ENCODE results near the gene STUM.
A peak's percentile ranks its signal among the peaks of the same experiment; 100 is the strongest.
"Not testable (repeated sequence)": the region's sequence is repeated elsewhere in the genome, so short reads cannot be mapped to it uniquely, and the experiment has no call there.

Gene STUM

DNA sequence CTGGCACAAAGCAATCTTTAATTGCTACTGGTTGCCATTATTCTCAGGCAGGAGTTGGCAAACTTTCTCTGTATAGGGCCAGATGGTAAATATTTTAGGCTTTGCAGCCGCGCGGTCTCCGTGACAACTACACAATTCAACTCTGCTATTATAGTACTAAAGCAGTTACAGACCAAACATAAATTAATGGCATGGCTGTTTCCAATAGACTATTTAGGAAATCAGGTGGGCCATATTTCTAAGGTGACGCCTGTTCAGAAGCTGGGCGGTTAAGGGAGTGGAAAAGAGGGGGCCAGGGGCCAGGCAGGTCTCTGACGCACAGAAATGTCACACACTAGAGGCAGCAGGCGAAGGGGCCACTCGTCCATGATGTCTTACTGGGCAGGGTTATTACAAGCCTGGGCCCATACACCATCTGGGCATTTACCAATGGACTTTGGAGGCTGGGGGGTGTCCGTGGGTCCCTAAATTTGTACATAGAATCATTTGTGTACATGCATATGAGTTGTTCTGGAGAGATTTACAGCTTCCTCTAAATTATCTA lies 80.1 kb downstream of the STUM start:
- no peak for DNase-seq

DNA sequence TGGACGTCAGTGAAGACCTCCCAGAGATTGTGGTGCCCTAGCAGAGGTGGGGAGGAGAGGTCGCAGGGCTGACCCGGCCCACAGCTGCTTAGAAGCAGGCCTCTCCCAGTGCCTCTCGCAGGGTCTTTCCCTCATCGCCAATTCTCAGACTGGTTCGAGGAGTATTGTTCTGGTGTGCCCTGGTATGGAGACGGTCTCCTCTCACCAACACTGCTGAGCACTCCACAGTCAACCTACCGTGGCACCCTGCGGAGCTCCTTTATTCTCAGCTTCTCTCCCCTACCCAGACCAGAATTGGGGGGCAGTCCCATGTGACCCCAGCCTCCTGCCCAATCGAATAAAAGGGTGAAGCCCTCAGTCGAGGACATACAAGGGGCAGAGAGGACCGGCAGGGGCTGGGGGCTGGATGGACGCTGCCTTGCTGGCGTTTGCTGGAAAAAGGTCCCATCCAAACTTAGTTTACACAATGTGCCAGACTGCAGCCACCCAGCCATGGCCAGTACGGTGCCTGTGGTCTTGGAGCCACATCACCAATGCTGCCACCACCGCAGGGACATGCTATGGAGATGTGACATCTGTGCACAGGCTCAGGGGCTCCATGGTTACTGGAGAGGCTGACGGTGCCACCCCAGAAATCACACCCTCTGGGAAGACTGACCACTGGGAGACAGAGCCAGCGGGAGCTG lies 80.8 kb downstream of the STUM start:
- no peak for DNase-seq

DNA sequence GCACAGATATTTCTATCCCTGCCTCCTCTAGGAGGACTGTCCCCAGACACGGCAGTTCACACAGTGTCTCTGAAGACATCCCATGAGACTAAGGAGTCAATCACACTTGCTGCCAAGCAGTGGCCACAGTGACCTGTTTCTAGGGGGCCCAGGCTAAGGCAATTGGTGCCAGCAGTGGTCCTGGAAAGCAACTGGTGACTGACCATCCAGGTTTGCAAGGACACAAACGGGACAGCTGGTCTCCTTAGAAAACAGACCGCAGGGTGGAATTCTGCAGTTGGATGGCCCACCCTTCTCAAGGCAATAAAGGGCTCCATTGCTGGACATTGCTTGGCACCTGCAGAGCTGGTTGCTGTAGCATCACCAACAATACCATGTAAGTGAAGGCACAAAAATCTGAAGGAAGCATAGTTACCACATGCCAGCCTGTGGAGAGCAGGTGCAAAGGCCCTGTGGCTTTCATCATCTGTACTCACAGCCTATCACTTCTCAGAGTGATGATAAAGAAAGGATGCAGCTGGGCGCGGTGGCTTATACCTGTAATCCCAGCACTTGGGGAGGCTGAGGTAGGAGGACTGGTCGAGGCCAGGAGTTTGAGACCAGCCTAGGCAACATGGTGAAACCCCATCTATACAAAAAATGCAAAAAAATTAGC lies 81.5 kb downstream of the STUM start:
- no peak for DNase-seq

DNA sequence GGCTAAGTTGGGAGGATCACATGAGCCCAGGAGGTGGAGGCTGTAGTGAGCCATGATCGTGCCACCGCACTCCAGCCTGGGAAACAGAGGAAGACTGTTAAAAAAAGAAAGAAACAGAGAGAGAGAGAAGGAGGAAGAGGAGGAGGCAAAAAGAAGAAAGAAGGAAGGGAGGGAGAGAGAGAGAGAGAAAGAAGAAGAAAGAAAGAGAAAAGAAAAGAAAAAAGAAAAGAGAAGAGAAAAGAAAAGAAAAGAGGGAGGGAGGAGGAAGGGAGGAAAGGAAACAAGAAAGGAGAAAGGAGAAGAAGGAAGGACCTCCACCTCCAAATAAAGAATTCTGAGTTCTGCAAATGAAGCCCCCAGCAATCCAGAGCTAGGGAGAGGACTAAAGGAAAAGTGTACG lies 82.0 kb downstream of the STUM start:
- DNase-seq = no peak

DNA sequence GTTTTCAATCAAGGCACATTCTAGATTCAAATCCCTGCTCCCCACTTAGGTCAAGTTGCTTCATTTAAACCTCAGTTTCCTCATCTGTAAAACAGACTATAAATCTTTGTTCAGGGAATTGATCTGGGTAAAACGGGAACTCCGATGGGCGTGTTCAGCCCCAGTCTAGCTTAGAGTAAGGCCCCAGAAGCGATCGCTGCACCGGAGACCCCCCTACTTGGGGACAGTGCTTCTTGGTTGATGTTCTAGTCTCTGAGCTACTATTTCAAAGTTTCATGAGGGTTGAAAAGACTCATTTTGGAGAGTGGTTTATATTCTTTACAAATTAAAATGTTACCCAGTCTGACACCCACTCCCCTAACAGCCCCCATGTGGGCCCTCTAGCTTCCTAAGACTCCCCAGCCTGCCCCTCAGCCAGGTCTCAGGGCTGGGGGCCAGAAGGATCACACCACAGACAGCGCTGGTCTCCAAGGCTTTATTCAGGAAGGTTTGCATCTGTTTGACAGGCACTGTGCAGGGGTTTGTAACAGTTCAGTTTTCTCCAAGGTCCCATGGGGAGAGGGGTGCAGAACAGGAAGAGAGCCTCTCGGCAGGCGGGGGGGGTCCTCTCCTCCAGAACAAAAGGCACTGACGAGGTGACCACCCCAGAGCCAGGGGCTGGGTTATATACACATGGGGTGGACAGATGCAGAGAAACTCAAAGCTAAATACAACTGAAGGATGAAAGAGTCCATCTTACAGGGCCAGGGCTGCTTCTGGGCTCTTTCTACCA lies 82.9 kb downstream of the STUM start:
- no peak for DNase-seq

DNA sequence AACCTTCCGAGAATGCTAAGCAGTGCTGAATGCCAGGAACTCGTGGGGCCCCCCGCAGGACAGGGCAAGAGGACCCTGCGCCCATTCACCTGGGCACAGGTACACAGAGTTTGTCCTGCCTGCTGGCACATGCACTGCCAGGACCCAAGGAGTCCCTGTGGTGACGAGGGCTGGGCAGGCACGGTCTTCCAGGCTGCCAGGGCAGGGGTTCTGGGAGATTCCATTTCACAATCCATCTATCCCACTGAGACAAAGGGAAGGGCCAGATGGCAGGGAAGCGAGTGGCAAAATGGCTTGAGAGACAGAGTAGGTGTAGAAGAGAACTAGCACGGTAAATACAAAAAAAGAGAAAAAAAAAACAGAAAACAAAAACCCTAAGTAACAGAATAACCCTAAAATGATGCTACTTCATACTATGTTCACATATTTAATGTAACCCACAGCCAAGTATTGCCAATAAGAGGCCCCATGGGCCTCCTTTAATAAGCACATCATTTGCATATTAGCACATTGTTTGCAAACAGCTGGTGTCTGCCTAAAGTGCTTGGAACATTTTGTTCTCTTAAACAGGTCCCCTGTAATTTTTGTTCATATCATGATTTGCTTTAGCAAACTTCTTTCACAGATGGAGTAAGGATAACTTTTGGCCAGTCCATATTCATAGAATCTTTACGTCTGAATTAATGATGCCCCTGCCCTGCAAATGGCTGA lies 83.8 kb downstream of the STUM start:
- DNase-seq = no peak

DNA sequence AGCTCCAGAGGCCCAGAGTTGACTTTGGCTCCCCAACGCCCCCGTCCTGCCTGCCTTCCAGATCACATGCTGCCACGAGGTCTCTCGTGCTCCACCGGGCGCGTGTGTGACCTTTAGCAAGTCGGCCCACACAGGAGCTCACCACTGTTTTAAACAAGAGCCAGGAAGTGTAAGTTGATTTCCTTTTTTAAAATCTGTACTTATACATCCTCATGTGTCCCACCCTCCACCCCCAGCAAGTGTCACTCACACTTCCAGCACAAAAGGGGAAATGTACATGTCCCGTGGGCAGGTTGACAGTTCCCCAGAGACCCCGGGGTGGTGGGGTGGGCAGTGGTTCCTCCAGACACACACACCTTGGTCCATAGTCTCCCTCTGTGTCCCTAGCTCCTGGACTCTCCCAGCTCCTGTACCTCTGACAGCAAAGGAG lies 84.4 kb downstream of the STUM start:
- peak; percentile 71 for DNase-seq

DNA sequence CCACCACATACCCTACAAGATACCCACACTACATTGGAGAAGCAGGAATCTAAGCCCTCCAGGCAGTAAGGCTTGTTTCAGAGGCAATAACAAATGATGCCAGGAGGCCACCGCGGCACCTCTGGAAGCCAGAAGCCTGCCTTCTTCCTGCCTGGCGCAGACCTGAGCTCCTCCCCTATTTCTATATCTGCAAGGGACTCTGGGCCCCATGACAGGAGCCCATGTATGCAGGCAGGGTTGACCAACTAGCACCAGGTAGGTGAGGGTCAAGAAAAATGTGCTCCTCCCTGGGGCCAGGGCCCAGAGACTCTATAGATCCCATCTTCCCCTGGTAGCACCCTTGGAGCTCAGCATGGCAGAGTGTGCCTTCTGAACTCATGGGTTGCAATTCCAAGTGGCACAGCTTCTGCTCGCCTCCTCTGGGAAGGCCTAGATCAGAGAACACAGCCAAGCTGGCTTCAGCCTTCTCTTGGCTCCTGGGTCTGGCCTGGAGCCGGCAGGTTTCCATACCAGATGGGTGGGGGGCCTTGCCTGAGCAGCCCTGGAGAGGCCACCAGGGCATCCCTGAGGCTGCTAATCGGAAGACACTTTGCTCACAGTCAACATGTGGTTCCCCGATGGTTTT lies 85.1 kb downstream of the STUM start:
- DNase-seq = no peak

DNA sequence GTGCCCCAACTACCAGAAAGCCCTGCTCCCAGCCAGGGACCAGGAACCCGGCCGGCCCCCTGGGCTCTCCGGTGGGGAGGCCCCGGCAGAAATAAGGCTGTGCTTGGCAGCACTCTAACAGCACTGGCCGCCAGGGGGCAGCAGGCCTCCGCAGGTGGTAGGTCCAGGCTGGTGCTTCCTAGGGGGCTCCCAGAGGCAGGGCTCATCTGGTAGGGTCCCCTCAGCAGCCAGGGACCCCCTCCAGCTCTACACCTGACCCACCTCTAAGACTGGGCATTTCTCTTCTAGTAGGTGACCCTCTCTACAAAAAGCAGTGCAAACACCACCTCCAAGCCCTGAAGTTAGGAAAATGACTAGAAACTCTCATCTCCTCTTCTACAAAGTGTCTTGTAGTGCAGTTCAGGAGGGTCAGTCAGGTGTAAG lies 85.6 kb downstream of the STUM start:
- DNase-seq = peak; percentile 88

DNA sequence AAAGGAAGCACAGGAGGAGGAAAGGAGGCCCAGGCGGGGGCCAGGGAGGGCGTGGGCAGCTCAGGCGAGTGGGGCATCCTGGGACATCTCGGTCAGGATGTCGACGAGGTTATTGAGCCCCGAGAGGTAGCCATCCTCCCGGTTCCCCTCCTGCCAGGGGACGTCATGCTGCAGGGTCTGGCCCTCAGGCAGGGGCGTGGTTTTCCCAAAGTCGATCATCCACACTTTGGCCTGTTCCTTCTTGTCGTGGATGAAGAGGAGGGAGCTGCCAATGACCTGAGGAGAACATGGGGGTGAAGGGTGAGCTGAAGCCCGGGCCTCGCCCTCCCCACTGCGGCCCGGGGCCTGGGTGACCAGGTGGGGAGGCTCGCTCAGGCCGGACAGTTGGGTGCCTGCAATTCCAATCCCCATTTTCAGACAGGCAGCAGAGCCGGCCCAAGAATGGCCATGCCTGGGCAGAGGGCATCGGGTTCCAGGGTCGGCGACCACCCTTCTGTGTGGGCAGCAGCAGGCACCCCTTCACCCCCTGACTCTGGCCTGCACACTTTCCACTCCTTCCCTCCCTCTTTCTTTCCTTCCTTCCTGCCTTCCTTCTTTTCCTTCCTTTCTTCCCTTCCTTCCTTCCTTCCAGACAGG lies 86.2 kb downstream of the STUM start:
- DNase-seq = no peak

DNA sequence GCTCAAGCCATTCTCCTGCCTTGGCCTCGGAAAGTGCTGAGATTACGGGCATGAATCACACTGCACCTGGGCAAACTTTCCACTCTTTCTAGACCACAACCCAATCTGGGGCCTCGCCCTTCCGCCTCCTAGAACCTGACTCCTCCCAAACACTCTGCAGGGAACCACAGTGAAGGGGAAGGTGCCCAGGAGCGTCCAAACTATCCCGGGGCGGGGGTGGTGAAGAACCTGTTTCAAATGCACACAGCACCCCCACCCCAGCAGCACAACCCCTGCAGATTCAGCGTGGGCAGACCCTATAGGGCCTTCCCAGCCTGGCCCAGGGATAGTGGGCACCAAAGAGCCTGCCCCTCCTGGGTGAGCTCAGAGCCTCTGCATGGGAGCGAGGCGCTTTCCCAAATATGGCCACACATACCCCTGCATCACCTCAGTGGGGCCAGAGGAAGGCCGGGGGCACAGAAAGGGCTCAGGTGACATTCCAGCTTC lies 86.9 kb downstream of the STUM start:
- DNase-seq = peak; percentile 70

DNA sequence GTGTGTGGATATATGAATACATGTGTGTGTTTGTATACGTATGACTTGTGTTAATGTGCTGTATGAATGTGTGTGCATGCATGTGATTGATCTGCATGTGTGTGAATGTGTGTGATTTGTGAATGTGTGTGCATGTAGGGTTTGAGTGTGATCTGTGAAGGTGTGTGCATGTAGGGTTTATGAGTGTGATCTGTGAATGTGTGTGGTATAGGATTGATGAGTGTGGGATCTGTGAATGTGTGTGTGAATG lies 88.2 kb downstream of the STUM start:
- no peak for DNase-seq

DNA sequence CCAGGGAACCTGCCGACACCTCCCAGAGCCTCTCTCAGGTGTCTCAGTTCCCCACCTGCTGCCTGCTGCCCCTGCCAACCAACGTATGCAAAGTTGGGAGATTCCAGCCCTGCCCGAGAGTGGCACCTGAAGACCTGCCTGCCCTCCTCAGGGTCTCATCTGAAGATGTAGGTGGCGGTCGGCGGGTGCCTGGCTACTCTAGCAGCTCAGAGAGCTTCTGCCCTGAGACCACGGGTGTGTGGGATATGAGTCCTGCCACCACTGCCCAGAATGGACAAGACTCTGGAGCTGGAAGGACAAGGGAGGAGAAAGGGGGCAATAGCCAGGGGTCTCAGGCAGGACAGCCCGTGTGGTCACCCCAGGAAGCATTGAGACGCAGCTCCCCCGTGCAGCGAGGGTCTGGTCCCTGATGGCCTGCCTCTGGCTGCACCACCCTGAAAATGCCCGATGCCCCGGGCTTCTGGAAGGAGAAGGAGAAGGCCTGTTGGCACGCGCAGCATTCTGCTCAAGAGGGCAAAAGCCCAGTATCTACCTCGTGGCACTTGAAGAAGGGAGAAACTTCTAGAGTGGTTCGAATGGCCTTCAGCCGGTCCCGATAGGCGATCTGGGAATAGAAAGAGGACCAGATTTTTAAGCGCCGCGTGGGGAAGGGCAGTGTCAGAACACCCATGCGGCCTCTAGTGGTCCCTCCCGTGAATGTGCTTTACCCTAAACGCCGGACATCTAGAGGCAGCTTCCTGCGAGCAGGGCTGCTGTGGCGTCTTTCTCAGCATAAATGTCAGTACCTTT lies 88.8 kb downstream of the STUM start:
- DNase-seq = peak; percentile 3

DNA sequence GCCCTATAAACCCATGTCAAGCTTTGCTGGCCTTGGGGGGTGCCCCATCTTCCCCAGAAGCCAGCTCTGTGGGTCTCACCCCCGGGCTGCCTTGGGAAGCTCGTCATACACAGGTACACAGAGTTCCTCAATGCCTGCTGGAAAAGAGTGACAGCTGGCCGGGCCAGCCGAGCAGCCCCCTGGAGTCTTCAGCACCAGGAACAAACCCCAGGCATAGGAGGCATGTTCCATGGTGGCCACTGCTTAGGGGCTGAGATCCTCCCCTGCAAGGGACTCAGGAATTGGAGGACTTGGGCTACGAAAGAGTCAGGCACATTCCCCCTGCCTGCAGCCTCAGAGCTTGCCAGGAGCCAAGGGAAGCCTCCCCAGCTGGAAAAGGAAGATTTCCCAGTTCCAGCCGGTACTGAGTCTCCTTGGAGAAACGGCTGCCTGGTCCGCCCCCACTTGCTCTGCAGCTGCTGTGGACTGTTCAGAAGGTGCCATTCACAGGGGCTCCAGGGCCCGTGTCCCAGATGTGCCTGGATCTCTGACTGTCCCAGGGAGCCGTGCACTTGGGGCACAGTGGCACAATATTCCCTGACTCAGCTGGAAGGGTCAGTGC lies 89.5 kb downstream of the STUM start:
- DNase-seq = no peak

DNA sequence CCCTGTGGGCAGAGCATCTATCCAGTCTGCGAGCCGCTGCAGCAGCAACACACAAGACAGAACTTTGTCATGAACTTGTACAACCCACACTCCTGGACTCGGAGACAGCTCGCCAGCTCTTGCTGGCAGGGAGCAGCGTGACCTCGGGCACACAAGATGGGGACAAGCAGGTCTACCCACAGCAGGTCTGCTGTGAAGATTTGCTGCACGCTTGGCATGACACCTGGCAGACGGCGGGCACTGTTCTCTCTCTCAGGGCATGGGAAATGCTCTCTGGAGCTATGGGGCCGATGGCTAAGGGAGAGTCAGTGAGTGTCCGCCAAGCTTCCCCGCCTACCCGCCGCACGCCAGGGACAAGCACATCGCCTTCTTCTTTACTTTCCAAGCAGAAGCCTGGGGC lies 90.0 kb downstream of the STUM start:
- DNase-seq = no peak

DNA sequence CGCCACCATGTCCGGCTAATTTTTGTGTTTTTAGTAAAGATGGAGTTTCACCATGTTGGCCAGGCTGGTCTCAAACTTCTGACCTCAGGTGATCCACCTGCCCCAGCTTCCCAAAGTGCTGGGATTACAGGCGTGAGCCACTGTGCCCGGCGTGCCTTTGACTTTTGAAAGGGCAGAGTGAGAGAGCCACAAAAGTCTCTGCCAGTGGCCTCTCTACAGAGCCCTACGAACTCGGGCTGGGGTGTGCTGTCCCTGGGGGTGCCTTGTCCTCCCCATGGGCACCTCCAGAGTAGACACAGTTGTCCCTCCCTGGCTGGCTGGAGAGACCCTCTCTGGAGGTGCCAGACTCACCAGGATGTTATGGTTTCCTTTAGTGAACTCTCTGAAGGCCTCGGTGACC lies 90.6 kb downstream of the STUM start:
- DNase-seq = not testable (repeated sequence)

DNA sequence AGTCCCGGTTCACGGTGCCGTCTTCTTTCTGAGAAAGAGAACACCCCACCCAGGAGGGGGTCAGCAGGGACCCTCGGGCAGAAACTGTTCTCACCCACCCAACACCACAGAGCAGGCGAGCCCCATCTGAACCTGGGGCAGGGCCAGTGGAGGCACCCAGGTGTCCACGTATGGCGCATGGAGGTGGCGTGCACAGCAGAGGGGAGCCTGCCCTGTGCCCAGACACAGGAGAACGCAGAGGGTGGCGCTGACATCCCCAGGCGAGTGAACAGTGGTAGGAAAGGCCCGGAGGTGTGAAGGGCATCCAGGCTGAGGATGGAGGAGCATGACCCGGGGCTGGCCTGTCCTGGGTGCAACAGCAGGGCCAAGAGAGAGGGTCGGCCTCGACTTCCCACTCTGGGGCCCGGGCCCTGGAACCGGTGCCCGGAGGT lies 91.1 kb downstream of the STUM start:
- DNase-seq = no peak

DNA sequence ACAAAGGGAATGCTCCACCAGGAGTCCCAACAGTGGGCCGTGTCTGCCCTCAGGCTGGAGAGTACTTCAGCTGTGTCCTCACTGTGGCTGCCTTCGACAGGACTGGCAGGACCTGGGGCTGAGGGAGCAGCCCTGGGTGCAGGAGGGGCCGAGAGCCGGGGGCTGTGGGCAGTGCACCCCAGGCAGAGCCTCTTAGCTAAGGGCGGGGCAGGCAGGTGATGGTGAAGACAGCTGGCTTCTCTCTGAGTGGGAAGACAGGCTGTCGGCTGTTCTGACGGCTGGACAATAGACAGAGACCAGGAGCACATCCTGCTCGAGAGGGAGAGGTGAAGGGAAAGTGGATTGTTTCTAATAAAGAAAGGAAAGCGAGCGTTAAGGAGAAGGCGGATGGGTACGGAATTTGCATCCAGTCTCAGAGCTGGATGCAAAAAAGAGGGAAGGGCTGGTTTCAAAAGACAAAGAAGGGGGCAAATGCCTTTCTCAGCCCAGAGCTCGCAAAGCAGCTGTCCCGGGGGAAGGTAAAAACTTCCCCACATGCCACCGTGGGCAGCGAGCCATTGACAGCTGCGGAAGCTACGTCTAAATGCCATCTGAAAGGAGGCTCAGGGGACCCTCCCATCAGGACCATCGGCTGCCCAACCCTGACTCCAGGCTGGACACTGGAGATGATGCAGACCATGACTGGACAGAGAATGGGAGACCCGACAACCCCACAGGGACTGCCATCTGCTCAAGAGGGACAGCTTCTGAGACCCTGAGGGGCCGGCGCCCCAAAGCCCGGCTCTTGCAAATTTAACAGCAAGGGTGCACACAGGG lies 92.0 kb downstream of the STUM start:
- no peak for DNase-seq

DNA sequence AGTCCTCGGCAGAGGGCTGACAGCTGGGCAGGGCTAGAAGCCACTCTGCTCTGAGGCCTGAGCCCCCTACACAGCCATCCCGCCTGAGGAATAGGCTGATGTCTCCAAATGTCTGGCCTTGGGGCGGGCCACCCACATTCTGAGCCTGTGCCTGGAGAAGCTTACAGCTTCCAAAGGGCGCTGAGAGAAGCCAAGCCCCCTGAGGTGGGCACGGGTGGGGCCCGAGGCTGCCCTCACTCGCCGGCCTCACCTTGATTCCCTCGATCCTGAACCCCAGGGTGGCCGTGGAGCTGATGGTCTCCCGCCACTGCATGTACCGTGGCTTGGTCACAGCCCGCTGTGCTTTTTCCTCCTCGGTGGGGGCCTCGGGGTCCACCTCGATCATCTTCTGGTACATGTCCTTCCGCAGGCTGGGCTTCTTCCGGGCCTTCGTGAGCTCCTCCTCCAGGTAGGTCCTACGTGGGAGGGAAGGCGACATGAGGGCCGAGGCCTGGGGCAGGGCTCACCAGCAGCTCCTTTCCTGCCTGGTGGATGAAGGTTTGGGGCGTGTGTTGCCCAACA lies 93.2 kb downstream of the STUM start:
- DNase-seq = no peak

DNA sequence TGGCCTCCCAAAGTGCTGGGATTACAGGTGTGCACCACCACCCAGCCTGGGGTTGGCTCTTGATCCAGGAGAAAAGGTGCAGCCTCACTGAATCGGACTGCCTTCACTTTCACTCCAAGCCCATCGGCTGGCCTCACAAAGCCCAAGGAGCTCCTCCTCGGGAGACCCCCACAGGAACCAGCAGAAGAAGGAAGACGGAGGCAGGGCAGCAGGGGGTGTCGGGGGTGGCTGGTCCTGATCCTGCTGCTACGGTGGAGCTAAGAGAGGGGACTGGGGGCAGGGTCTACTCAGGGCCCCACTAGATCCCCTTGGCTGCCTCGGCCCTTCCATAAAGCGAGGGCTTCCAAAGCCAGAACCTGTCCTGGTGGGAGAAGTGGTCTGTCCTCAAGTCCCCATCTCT lies 93.9 kb downstream of the STUM start:
- no peak for DNase-seq
